ENCODE measurements around the gene CNTN1. TPM values are rescaled to one million over a fixed set of nuclear protein-coding genes. Genes with fewer than 3 reads are reported as not detected.

CNTN1 gene
- total and polyA plus RNA-seq, 9 of the 15 experiments (the other 6 are each of a cell fraction or from before 2014, with no cell fraction given): 0.16 TPM; not detected in 8

- no peaks in the 10 kb centered on the region for H3K9me1 ChIP-seq (ENCODE audit: control insufficient read depth, insufficient read depth, low read length)
- H3K36me3 ChIP-seq (ENCODE audit: control insufficient read depth, insufficient read depth, low read length): no peaks in the 10 kb centered on the region
- ChIA-PET CTCF (ENCODE audit: low intra/inter-chr PET ratio) (no interaction called here), POLR2A (no interaction called here)
- no peak for ATAC-seq
- FAIRE-seq: no peak
- DNase-seq (ENCODE audit: extremely low read depth in 1 of 4, low spot score in 3 of 4): no peak
- no peaks in the 10 kb centered on the region for H3K79me2 ChIP-seq (ENCODE audit: control insufficient read depth, insufficient read depth, low read length)
- no peak overlapping the region for H3K4me3 ChIP-seq
- H3K27me3 ChIP-seq (ENCODE audit: control insufficient read depth in 2 of 2, insufficient read depth in 2 of 2, low read length in 2 of 2): no peaks in the 10 kb centered on the region
- no TSS peak for BruUV-seq (replicated peaks)
- H3K9me3 ChIP-seq (replicated peaks; ENCODE audit: control insufficient read depth, insufficient read depth, low read depth, low read length): no peaks in the 10 kb centered on the region
- no peak overlapping the region for H2AFZ ChIP-seq (ENCODE audit: low read depth, low read length)
- H4K20me1 ChIP-seq (replicated peaks; ENCODE audit: control insufficient read depth, insufficient read depth, low read length): no peaks in the 10 kb centered on the region
- WGBS (ENCODE audit: insufficient coverage, low coverage, missing lambda C conversion rate): 0% methylated on average over 1 of the region's 1 CpG
- no peaks in the 10 kb centered on the region for H3K4me1 ChIP-seq (replicated peaks in 1 of 2; ENCODE audit: control insufficient read depth in 2 of 2, insufficient read depth in 2 of 2, low read length in 2 of 2)
- no peak overlapping the region for H3K4me2 ChIP-seq (ENCODE audit: insufficient read depth, low read length)
- in situ Hi-C loops (cut with MboI) (no loop called here), intact Hi-C loops (cut with micrococcal nuclease) (no loop called here)
- H3K9ac ChIP-seq (ENCODE audit: insufficient read depth in 1 of 2, low read depth in 2 of 2, low read length in 2 of 2): no peak overlapping the region
- H3K27ac ChIP-seq (ENCODE audit: extremely low read depth, low read depth, low read length): no peak overlapping the region
- TF ChIP-seq HMGN3 (IDR thresholded peaks at IDR 0.05; ENCODE audit: borderline replicate concordance, extremely low read depth, insufficient read length, low read depth, low read length): no peak
- no peak for TF ChIP-seq XRCC4 (IDR thresholded peaks at IDR 0.05; ENCODE audit: extremely low read depth, insufficient read depth, insufficient read length)
- TF ChIP-seq HDAC8 (tag; IDR thresholded peaks at IDR 0.05): no peak
- TF ChIP-seq BRCA1 (IDR thresholded peaks at IDR 0.05): no peak
- TF ChIP-seq BRCA1 (CRISPR knock-in tag; IDR thresholded peaks at IDR 0.05): no peak
- no peak for TF ChIP-seq ESRRB (CRISPR knock-in tag; IDR thresholded peaks at IDR 0.05; ENCODE audit: borderline replicate concordance)
- TF ChIP-seq SAFB2 (IDR thresholded peaks at IDR 0.05; ENCODE audit: borderline replicate concordance, low read depth, low read length, severe bottlenecking): no peak
- no peak for TF ChIP-seq RAD21 (CRISPR knock-in tag; conservative IDR thresholded peaks at IDR 0.05 in 1 of 2, IDR thresholded peaks at IDR 0.05 in 1 of 2)
- no peak for TF ChIP-seq PHB (CRISPR knock-in tag; IDR thresholded peaks at IDR 0.05)
- TF ChIP-seq NR2C2 (CRISPR knock-in tag; IDR thresholded peaks at IDR 0.05): no peak
- TF ChIP-seq NR2C2 (tag; IDR thresholded peaks at IDR 0.05): no peak
- no peak for TF ChIP-seq POLR3A (IDR thresholded peaks at IDR 0.05; ENCODE audit: borderline replicate concordance, extremely low read depth, insufficient read depth, insufficient read length)
- no peak for TF ChIP-seq ZNF589 (CRISPR knock-in tag; IDR thresholded peaks at IDR 0.05; ENCODE audit: low read depth)
- no peak for TF ChIP-seq MYBL2 (IDR thresholded peaks at IDR 0.05; ENCODE audit: low read depth)
- no peak for TF ChIP-seq MYBL2 (CRISPR knock-in tag; IDR thresholded peaks at IDR 0.05; ENCODE audit: borderline replicate concordance)
- no peak for TF ChIP-seq ATF6 (CRISPR knock-in tag; IDR thresholded peaks at IDR 0.05)
Observed at GRCh38 chr12:40957417-40957816, 265.2 kb downstream of the CNTN1 start.
